Measurements from ENCODE around the gene COQ2. TPM values are rescaled to one million over a fixed set of nuclear protein-coding genes. Genes with fewer than 3 reads are reported as not detected.

COQ2 gene
- total RNA-seq, 2 donors from 2014 or later = 15.7 to 17.2 TPM

DNA sequence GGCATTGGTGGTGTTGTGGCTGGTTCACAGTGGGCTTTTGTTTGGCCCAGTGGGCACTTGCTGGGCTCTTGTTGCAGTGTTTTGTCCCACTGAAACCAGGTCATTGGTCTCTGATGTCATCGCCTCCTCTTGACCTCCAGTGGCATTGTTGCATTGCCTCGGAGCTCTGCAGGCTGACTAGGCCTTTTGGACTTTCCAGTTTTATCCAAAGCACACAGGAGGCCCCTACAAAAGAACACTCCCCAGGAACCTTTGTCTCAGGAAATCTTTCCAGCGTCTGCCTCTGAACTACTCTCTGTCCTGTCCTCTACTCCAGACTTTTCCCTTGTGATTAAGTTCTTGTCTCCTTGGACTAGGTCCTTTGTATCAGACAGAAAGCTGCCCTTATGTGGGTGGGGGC lies 54.8 kb downstream of the COQ2 start:
- intact Hi-C loops (cut with DNase I) = no loop called here
- DNase-seq (no peak), ATAC-seq (no peak)

DNA sequence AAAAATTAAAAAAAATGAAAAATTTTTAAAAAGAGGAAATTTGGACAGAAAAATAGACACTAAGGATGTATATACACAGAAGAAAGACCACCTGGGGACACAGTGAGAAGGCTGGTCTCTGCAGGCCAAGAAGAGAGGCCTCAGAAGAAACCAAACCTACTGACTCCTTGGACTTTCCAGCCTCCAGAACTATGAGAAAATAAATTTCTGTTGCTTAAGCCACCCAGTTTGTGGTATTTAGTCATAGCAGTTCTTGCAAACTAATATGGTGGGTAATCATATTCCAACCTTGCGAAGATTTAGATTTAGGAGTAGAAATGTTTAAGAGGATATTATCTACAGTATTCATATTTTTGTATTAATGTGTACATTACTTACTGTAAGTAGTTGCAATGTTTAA lies 56.4 kb downstream of the COQ2 start:
- intact Hi-C loops (cut with DNase I) = no loop called here
- DNase-seq (no peak), ATAC-seq (no peak)

DNA sequence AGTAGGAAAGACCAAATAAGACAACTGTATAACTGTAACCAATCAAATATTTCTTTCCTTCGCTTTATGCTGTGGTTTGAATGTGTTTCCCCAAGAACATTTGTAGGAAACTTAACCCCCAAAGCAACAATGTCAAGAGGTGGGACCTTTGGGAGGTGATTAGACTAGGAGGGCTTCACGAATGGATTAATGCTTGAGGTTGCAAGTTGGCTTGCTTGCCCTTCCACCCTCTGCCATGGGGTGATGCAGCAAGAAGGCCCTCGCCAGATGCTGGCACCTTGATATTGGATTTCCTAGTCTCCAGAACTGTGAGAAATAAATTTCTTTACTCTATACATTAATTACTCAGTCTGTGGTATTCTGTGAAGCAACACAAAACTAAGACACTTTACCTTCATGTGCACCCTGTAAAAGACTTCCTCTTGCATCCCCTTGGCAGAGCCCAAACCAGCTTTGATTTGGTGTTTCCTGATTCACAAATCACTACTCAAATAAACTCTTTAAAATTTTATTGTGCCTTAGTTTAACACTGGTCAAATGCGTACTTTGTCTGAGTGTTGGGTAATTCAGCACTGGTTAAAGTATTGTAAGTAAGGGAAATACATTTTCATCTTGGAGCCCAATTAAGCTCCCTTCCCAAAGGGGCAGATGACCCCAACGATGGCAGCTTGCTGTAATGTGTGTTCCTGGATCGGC lies 59.9 kb downstream of the COQ2 start:
- DNase-seq = no peak
- intact Hi-C loops (cut with DNase I) = no loop called here

DNA sequence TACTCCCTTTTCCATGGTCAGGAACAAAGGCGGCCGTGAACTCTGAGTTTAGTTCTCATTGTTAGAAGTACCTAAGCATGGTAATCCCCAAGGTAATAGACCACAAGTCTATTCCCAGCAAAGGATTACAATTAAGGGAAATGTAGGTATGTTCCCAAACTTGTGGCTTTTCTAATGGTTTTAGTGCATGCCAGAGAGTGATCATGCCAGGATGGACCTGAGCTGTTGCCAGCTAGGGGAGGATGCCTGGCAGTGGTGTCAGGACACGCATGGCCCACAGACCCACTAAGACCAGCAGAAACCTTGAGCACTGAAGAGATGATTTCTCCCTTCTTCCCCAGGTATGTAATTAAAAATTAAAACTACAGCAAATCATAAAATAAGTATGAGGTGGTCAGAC lies 60.8 kb downstream of the COQ2 start:
- ATAC-seq (no peak), DNase-seq (no peak)
- intact Hi-C loops (cut with DNase I) = no loop called here

More for the DNA sequence above, 59.9 kb downstream of the COQ2 start:
- no peak for ATAC-seq

GRCh38 chr4:83221897-83222441 lies 62.6 kb downstream of the COQ2 start:
- ATAC-seq = no peak
- intact Hi-C loops (cut with DNase I) = no loop called here
- no peak for DNase-seq

GRCh38 chr4:83219344-83220331 lies 65.0 kb downstream of the COQ2 start:
- no peak for ATAC-seq
- intact Hi-C loops (cut with DNase I) = no loop called here
- peak; percentile 28 for DNase-seq

- intact Hi-C loops (cut with DNase I) = no loop called here
- ATAC-seq = peak; percentile 80 to 90
- DNase-seq = no peak
Observed at GRCh38 chr4:83217721-83218522, 66.7 kb downstream of the COQ2 start.

DNA sequence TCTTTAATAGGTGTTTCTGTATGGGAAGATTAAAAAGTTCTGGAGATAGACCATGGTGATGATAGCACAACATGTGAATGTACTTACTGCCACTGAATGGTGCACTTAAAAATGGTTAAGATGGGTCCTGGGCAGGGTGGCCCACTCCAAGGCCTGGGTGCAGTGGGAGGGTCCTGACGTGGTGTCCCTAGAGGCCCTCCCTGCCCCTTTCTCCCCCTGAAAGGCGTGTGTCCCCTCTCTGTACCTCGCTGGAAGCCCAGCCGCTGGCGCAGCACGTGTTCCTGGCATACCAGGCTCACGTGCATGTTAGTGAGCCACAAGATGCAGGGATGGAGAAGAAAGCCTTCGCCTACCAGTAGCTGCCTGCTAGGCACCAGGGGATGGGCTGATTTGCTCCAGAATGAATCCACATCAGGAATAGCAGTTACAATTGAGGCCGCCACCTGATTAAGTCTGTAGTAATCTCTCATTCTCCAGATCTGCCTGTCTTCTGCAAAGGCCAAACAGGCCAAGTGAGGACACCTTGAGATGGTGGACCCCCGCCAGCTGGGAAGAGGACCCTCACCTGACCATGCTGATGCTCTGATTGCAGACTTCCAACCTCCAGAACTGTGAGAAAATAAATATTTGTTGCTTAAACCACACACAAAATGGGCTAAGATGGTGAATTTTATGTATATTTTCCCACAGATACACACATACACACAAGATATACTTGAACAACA lies 67.5 kb downstream of the COQ2 start:
- DNase-seq (no peak), ATAC-seq (no peak)
- intact Hi-C loops (cut with DNase I) = no loop called here

GRCh38 chr4:83214079-83214478 lies 70.5 kb downstream of the COQ2 start:
- no peak for DNase-seq
- intact Hi-C loops (cut with DNase I) = no loop called here
- ATAC-seq = no peak

Other genes with a start within 250 kb of the COQ2 start
- gene COPS4, start 249.6 kb downstream of the COQ2 start, total RNA-seq = 10 to 100 TPM; 43.4 to 46.9 TPM
- gene PLAC8, start 170.1 kb downstream of the COQ2 start, total RNA-seq = 1 to 10 TPM; 1.2 to 2.9 TPM
- gene HPSE, start 50.0 kb upstream of the COQ2 start, total RNA-seq = 1 to 10 TPM; 2.3 to 3.9 TPM
- gene HELQ, start 171.0 kb upstream of the COQ2 start, total RNA-seq = 10 to 100 TPM; 13.0 to 15.5 TPM
- 10 to 100 TPM; 53.0 to 59.7 TPM for gene MRPS18C, start 171.3 kb upstream of the COQ2 start, total RNA-seq
- 1 to 10 TPM; 6.1 to 6.3 TPM for gene ABRAXAS1, start 200.3 kb upstream of the COQ2 start, total RNA-seq